NCI-H510A treated with DMSO at 0.1 percent for 48 hours (cell line): ENCODE data around the gene RGS6.

Experiments used
- DNase-seq: peaks from one replicate; lab custom pipeline; 2025; lab: John Stamatoyannopoulos, UW

Gene RGS6

DNA sequence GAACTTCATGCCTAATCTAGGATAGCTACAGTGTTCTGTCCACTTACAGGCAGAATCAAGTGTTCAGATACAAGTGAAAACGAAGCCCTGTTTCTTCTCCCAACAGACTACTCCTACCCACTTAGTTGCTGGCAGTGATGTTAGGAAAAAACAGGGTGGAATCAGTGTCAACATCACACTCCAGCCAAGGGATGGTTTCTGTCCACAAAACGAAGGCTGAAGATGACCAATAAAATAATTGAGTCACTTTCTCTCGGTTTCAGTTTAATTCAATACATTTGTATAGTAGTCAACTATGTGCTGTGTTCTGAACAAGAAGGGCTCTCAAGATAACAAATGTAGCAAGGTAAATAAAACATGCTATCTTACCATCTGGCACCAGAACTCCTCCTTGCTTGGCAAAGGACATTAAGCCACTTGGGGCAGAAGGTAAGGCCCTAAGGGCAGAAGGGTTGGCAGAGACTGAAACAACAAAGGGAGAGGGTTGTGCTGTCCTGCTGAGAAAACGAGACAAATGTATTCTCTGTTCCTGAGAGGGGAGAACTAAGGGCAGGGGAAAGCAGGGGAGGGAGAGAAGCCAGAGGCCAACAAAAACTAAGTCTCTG is 568.1 kb downstream of the RGS6 start:
- DNase-seq: no peak

DNA sequence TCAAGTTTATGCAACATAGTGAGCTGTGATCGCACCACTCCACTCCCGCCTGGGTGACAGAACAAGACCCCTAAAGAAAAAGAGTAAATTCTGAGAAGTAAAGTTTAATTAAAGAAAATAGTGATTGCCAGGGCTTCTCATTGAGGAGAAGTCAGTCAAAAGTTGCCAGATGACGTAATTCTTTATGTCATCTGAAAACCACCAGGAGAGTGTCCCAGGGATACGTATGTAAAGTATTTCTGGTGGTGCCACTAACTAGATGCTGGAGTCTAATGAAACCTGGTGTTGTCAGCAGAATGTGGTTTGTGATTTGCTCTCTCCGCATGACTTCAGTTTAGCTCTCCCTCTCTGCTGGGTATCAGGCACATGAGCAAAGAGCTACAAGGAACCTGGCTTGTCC is 569.2 kb downstream of the RGS6 start:
- DNase-seq: no peak

DNA sequence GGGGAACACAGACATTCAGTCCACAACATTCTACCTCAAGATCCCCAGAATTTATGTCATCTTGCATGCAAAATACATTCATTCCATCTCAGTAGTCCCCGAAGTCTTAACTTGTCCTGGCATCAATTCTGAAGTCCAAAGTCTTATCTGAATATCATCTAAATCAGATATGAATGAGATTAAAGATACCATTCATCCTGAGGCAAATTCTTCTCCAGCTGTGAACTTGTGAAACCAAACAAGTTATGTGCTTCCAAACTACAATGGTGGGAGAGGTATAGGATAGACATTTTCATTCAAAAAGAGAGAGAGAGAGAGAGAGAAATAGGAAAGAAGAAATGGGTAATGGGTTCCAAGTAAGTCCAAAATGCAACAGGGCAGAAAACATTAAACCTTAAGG is 571.0 kb downstream of the RGS6 start:
- no peak for DNase-seq

DNA sequence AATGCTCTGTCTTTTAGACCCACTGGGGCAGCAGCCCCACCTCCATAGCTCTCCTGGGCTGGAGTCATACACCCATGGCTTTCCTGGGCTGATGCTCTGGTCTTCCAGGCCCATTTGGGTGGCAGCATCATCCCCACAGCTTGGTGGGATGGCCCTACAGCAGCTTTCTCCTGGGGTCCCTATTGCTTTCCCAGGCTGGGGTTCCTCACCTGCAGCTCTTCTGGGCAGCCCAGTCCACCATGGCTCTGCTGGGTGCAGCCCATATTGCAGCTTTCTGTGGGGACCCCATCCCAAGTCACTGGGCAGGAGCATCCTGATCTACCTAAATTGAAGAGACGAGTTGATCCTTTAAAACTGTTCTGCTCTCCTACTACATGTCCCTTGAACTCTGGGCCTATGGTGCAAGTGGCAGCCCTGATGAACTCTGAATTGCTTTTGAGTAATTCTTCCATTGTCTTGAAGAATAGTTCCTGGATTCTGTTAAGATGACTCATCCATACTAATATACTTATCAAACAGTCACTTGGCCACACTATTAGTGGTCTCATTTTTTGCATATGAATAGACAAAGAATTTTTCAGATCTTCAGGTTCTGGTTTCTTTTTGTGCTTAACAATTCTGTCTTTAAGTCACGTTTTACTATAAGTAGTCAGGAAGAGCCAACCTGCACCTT is 571.6 kb downstream of the RGS6 start:
- DNase-seq: no peak

DNA sequence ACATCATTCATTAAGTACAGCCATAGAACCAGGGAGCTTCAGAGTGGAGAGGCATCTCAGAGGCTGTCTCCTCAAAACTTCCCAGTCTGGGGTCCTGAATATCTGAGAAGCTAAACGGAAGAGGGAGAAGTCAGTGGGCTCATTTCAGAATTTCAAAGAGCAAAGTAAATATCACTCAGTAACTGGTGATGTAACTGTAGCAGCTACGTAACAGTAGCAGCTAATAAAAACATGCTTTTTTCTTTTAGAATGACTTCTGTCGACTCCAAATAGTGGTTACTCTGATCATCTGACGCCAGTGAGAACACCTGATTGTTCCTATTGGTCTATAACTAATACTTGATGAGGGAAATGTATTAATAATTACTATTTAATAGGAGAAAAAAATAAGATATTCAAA is 578.3 kb downstream of the RGS6 start:
- DNase-seq: no peak

DNA sequence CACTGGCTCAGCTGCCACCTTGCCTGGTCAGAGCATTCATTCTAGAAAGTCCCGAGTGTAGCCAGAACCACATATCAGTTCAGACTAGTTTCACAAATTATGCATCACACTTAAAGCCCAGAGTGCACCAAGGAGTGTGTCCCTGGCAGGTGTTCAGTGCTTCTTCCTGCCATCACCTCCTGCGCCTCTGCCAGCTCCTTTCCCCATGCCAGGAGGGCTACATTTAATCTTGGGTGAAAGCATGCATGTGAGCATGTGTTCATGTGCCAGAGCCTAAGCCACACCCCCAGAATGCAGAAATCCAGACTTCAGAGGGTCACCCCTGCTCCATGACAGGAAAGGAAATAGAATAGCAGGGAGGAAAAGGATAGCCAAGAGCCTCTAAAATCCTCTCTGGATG is 580.1 kb downstream of the RGS6 start:
- no peak for DNase-seq

DNA sequence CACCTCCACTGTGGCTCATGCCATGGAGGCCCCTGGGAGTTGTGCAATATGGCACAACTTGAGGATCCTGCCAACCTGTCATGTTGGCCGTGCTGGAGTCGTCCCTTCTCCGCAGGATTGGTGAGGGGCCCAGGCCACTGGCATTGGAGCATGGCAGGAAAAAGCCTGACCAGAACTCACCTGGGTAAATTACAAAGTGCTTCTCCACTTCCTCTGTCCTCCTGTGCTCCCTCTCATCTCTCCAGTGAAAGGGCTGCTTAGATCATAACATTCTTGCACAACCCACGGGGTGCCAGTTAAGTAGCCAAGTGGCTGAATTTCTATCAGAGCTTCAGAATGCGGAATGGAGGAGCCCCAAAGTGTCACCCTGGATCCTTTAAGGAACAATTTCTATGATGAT is 580.7 kb downstream of the RGS6 start:
- DNase-seq: no peak

DNA sequence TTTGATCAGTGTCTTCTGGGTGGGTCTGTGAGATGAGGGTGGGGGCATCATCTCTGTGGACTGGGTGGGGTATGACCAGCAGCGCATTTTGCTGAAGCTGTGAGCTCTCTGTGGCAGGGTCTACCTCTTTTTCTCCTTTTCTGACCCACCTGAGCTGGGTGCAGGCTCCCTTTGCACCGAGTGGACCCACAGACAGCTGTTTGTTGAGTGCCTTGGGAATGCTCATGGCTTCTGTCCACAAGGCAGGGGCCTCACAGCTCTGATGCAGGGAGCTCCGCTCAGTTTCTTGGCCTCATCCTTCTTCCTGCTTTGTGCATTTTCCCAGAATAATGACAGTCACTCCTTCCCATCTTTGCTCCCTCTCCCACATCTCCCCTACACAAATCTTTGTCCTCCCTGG is 581.1 kb downstream of the RGS6 start:
- no peak for DNase-seq

DNA sequence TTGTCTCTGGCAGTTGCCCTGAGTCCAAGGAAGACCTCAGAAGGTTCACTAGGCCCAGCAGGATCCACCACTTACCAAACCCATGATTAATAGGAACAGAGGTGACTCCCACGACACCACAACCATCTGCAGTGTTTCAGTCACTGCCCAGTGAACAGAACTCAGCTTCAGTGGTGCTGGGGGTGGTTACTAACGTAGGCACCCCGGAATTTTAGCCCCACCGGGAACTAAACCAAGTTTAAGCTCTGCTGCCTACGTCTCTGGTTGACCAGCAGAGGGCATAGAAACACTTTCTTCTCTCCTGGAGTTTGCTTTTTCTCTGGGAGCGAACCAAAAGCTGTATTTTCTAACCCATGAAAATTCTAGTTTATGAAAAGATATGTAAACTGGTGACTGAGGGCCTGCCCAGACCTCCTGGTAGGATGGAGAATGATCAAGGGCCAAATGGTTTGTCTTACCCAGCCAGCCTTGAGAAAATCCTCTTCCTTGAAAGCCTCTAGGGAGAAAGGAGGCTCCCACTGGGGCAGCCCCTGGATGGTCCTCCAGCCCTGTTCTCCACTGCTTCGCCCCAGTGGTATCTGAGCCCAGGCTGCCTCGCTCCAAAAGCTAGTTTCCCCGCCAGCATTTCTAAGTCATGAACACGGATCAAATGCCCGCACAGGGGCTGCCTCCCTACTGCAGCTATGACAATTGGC is 581.9 kb downstream of the RGS6 start:
- DNase-seq: peak; percentile 11

DNA sequence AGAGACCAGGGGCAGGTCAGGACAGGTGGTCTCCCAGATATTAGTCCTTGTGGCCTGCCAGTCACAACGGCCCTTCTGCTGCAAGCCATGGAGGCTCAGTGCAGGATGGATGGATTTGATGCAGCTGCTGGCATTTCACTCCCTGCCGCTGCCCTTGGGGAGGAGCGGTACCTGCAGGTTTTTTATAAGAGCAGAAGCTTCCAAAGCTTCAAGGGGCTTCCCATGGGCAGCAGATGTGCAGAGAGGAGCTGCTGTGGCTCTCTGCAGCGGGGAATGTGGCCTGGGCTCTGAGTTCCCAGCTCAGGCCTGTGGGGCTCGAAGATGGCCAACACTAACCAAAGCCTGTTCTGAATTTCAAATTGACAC is 582.4 kb downstream of the RGS6 start:
- no peak for DNase-seq

DNA sequence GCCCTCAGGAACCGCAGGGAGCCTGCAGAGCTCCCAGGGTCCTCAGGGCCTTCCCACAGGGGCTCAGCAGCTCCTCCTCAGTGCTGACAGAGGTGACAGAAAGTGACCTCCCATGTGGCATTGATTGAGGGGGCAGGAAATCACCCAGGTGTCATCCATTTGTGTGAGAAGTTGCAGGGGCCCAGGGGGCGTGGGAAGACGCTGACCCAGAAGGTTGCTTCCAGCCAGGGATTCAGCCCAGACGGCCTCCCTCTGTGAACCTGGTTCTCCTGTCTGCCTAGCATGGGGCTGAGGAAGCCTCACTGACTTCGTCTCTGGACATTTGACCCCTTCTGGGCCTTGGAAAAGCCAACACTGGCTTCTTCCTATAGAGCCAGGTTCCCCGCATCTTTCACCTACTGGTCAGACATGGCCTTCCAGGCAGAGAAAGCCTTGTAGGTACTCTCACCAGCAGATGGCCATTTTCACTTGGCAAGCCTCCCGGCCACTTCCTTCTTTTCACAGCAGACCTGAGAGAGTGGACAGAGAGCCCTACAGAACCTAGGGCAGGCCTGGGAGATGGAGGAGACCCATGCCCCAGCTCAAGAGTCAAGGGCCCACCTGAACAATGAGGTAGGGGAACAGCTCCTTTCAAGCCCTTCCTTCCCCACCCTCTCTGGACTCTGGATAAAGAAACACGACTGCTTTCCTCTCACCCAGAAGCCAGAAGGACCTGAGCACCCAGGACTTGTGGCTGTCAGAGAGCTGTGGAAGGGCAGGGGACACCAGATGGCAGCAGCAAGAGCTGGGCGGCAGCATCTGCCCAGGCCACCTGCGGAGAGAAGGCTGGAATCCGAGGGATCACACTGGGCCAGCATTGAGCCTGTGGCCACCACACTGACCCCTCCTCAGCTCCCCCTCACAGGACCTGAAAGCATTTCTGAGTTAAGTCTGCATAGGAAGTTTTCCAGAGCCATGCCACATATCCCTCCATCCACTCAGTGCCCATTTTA is 583.8 kb downstream of the RGS6 start:
- DNase-seq: no peak

DNA sequence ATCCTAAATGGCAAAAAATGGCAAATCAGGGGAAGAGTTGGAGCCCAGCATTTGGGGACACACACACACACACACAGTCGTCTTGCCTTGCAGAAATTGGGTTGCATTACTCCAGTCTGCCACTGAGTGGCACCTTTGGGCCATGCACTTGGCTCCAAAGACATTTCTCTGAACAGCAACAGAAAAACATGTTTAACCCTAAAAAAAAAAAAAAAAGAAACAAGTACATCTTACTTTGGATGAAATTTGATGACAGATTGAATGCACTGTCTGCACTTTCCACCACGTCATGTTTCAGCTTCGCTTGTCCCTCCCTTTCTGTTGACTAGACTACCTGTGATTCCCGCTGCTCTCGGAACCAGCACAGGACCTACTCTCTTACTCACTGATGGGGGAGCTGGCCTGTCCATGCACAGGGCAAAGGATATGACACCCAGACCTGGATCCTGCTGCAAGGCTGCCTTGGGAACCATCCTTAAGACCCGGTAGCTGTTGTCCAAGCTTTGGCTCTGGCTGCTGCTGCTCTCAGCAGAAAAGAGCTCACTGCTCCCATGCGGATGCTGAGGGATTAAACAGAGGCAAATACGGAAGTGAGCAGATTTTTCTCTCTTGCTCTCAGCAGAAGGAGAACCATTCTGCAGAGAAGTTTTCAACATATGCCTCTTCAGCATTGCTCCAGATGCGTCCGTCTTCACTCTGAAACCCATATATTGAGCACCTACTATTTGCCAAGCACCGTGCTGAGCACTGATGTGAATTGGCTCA is 584.9 kb downstream of the RGS6 start:
- DNase-seq: peak; percentile 37

DNA sequence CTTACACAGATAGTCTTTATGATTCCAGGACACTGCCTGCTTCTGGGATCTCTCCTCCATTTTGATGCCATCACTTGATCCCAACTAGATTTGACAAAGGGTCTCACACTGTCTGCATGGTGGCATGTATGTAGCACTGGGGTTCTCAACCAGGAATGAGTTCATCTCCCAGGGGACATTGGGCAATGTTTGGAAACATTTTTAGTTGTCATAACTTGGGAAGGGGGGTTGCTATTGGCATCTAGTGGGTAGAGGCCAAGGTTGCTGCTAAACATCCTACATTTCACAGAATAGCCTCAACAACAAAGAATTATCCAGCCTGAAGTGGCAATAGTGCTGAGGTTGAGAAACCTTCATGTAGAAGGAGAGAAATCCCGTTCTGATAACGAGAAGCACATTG is 585.5 kb downstream of the RGS6 start:
- DNase-seq: no peak

DNA sequence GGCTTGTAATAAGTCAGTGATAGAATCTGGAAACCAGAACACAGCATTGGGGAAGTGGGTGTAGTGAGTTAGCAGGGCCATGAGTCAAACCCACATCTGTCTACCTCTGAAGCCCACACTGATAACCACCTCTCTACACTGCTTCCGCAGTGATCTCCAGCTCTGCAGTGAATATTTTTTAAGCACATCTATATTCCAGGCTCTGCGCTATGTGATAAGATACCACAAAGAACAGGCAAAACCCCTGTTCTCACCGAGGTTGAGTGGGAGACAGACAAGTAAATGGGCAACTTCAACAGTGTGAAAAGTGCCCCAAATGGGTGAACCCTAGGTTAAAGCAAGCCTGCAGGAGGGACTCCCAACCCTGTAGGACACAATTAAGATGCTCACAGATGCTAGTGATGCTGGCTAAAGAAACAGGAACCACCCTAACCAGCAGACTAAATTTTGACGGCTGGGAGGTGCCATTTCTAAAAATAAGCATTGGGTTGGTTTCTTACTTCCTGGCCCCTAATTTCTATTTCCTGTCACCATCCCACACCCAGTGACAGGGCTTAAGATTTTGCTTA is 586.7 kb downstream of the RGS6 start:
- DNase-seq: no peak

DNA sequence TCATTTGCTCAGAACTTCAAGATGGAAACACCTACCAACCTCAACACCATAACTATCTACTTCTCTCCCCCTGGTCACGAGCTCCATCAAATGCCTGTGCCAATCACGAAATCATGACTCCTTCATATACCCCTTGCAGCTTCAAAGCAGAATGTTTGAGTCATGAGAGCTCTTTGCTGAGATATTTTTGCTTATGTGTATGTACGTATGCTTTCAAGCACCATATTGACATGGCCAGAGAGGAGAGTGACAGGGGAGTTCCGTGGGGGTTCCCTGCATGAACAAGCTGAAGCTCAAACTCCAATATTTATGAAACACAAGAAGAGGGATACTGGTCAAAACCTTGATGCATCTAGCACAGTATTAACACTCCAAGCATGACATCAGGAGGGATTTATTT is 587.3 kb downstream of the RGS6 start:
- no peak for DNase-seq

DNA sequence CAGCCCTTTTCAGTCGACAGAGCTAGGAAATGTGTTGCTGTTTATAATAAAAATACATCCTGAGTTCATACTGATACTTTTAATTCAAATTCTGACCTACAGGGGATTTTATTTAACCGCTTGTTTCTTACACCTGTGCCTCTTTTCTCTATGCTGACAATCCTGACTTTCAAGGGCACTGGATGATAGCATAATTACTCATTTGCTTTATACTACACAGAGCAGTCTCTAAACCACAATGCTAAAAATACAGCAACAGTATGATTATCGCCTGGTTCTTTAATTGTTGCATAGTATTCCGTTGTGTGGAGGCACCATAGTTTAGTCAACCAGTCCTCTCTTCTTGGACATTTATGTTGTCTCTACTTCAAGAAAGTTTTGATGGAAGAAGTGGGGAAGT is 588.8 kb downstream of the RGS6 start:
- DNase-seq: no peak

DNA sequence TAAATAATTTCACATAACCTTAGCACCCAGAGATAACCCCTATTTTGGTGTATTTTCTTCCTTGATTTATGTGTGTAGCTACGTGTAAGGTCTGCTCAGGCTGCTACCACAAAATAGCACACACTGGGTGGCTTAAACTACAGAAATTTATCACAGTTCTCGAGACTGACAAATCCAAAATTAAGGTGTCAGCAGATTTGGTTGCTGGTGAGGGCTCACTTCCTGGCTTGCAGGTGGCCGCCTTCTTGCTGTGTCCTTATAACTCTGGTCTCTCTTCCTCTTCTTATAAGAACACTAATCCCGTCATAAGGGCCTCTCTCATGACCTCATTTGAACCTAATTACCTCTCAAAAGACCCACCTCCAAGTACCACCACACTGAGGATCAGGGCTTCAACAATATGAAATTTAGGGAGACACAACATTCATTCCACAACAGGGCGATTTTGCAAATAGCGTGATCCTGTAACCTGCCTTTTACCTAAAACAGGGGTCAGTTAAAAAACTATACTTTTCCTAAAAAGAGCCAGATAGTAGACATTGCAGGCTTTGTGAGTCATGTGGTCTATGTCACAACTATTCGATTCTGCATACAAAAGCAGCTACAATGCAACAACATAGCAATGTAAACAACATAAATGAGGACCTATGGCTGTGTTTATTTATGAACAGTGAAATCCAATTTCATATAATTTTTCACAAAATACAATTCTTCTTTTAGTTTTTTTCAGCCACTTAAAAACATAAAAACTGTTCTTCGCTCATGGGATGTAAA is 589.9 kb downstream of the RGS6 start:
- DNase-seq: no peak

DNA sequence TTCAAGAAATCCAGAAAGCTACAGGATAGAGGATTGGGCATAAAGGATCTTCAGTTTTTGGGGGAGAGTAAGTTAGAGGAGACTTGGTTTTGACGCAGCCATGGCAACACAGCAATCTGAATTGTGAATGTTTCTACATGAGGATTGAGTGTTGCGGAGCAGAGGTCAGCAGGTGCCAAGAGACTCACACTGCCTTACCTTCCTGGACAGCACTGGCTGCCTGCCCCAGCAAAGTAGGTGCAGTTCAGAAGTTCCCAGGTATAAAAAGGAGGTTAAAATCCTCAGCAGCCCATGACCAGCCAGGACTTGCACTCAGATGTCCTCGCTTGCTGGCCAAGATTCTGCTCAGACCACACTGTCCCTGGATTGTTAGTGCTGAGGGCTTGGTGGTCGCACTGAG is 590.6 kb downstream of the RGS6 start:
- no peak for DNase-seq

DNA sequence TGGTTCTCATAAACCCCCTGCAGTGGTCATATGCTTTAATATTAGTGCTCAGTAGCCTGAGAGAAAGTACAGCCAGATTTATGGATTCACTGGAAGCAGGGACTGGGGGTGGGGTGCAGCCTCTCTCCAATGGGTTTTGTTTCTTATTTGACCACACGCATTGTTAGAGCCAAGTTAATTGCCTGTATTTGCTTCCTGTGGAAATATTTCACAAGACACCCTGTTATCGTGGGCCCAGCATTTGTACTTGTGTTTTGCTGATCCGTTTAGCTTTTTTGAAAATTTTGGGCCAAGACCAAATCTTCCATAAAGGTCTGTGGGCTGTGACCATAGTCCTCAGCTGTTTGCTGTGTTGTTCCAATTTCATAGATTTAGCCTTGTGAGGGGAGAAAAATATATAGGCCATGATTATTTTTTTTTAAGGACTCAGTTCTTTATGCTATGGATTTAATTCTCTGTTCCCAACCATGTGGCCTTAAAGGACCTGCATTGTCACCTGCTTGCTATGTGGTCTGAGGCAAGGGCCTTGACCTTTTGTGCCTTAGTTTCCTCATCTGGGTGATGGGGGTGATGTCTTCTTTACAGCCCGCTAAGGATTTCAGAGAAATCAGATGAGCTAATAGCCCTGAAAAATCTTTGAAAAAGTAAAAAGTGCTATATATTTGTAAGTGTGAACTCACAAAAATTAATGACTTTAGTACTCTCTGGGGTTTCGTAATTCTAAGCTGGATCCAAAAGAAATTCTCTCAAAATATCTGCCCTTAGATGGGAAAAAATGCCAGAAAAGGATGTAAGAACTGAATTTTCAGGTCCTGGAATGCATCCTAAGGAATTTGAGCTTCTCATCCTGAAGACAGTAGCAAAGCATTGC is 591.4 kb downstream of the RGS6 start:
- no peak for DNase-seq

DNA sequence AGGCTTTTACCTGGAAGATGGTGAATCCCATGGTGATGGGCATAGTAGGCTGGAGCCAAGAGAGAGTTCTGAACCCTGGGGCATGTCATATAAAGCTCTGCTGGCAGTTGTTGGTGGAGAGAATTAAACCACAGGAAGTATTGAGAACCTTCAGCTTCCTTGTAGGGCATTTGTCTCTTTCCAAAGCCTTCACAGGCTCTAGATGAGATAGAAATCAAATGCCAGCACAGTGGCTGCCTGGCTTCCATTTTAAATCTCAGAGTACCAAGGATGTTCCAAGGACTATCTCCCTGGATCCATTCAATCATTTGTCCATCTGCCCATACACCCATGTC is 592.0 kb downstream of the RGS6 start:
- DNase-seq: no peak
